ENCODE measurements around the gene MED31. TPM values are rescaled to one million over a fixed set of nuclear protein-coding genes. Genes with fewer than 3 reads are reported as not detected.

Gene MED31
- total RNA-seq, 1 donor from 2014 or later, result 17.4 TPM

GRCh38 chr17:6651919-6652452 is 581 bp upstream of the MED31 start:
- ATAC-seq (peak; percentile 43 to 53), DNase-seq (peak; percentile 64)
- peaks cover 44% of the 10 kb centered on the region for H3K4me1 ChIP-seq
- intact Hi-C loops (cut with DNase I), result no loop called here
- H3K9me3 ChIP-seq, result no peaks in the 10 kb centered on the region
- H3K4me3 ChIP-seq, result peak overlapping the region; percentile 84
- peaks cover 21% of the 10 kb centered on the region for H3K27me3 ChIP-seq (ENCODE audit: low read depth)
- H3K36me3 ChIP-seq, result peaks cover 33% of the 10 kb centered on the region
- TF ChIP-seq, protein P1, sequence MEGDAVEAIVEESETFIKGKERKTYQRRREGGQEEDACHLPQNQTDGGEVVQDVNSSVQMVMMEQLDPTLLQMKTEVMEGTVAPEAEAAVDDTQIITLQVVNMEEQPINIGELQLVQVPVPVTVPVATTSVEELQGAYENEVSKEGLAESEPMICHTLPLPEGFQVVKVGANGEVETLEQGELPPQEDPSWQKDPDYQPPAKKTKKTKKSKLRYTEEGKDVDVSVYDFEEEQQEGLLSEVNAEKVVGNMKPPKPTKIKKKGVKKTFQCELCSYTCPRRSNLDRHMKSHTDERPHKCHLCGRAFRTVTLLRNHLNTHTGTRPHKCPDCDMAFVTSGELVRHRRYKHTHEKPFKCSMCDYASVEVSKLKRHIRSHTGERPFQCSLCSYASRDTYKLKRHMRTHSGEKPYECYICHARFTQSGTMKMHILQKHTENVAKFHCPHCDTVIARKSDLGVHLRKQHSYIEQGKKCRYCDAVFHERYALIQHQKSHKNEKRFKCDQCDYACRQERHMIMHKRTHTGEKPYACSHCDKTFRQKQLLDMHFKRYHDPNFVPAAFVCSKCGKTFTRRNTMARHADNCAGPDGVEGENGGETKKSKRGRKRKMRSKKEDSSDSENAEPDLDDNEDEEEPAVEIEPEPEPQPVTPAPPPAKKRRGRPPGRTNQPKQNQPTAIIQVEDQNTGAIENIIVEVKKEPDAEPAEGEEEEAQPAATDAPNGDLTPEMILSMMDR (IDR thresholded peaks at IDR 0.05), result no peak
- peak overlapping the region; percentile 93 for H3K27ac ChIP-seq

DNA sequence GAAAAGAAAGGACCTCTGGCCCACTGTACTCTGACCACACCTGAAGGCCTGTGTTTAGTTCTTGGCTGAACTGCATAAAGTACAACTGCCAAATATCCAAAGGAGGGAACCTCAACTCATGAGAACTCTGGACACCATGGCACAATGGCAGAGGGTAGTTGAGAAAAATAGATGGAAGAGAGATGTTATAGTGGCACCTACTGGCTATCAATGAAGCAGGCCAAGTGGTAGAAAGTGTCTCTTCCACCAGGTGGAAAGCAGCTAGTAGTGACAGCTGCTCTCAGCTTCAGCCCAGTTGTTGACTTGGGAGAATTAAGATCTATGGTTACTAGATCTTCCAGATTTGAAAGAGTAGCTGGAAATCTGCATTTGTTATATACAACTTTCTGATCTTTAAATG is 3.2 kb downstream of the MED31 start:
- H3K27ac ChIP-seq, result no peak overlapping the region
- H3K9me3 ChIP-seq, result no peaks in the 10 kb centered on the region
- no peak for DNase-seq
- no peak for ATAC-seq
- no peak overlapping the region for H3K4me3 ChIP-seq
- TF ChIP-seq, protein P1 (IDR thresholded peaks at IDR 0.05), result no peak
- H3K27me3 ChIP-seq (ENCODE audit: low read depth), result no peaks in the 10 kb centered on the region
- intact Hi-C loops (cut with DNase I), result no loop called here
- H3K36me3 ChIP-seq, result peaks cover 71% of the 10 kb centered on the region
- peaks cover 33% of the 10 kb centered on the region for H3K4me1 ChIP-seq

GRCh38 chr17:6643451-6644125 is 7.8 kb downstream of the MED31 start:
- Histone ChIP-seq H3K9me3 (no peaks in the 10 kb centered on the region), H3K27ac (no peak overlapping the region), H3K4me3 (no peak overlapping the region), H3K4me1 (peaks cover 27% of the 10 kb centered on the region), H3K36me3 (peaks cover 63% of the 10 kb centered on the region), H3K27me3 (ENCODE audit: low read depth) (no peaks in the 10 kb centered on the region)
- TF ChIP-seq, protein P1 (IDR thresholded peaks at IDR 0.05), result no peak
- no peak for DNase-seq
- intact Hi-C loops (cut with DNase I), result no loop called here
- ATAC-seq, result no peak

GRCh38 chr17:6642592-6642991 is 8.8 kb downstream of the MED31 start:
- Histone ChIP-seq H3K27me3 (ENCODE audit: low read depth) (no peaks in the 10 kb centered on the region), H3K9me3 (no peaks in the 10 kb centered on the region), H3K36me3 (peaks cover 53% of the 10 kb centered on the region), H3K27ac (no peak overlapping the region), H3K4me3 (no peak overlapping the region), H3K4me1 (peaks cover 32% of the 10 kb centered on the region)
- intact Hi-C loops (cut with DNase I), result no loop called here
- ATAC-seq (no peak), DNase-seq (no peak)
- TF ChIP-seq, protein P1 (IDR thresholded peaks at IDR 0.05), result no peak

- H3K9me3 ChIP-seq, result no peaks in the 10 kb centered on the region
- intact Hi-C loops (cut with DNase I), result no loop called here
- ATAC-seq (peak; percentile 8 to 36), DNase-seq (no peak)
- peaks cover 32% of the 10 kb centered on the region for H3K4me1 ChIP-seq
- no peaks in the 10 kb centered on the region for H3K27me3 ChIP-seq (ENCODE audit: low read depth)
- H3K27ac ChIP-seq, result peak overlapping the region; percentile 93
- TF ChIP-seq, protein P1 (IDR thresholded peaks at IDR 0.05), result no peak
- H3K36me3 ChIP-seq, result peaks cover 41% of the 10 kb centered on the region
- peak overlapping the region; percentile 93 for H3K4me3 ChIP-seq
Measured at GRCh38 chr17:6641247-6641863, 10.1 kb downstream of the MED31 start.
